ENCODE results near the gene VSNL1. TPM values are rescaled to one million over a fixed set of nuclear protein-coding genes. Genes with fewer than 3 reads are reported as not detected.

The VSNL1 gene
- polyA plus RNA-seq, 4 donors = 4.4 to 6.1 (median 5.2) TPM

- DNase-seq (ENCODE audit: low read depth in 4 of 4, low spot score in 3 of 4) = no peak
Observed at GRCh38 chr2:17638196-17638743, 97.8 kb downstream of the VSNL1 start.

GRCh38 chr2:17640406-17640805, 99.9 kb downstream of the VSNL1 start:
- DNase-seq (ENCODE audit: low read depth in 4 of 4, low spot score in 3 of 4) = no peak

GRCh38 chr2:17643031-17643615, 102.6 kb downstream of the VSNL1 start:
- DNase-seq (ENCODE audit: low read depth in 4 of 4, low spot score in 3 of 4) = no peak

- DNase-seq (ENCODE audit: low read depth in 4 of 4, low spot score in 3 of 4) = no peak
Observed at GRCh38 chr2:17644997-17645720, 104.7 kb downstream of the VSNL1 start.

GRCh38 chr2:17646081-17646554, 105.6 kb downstream of the VSNL1 start:
- peak; percentile 64 to 75 (median 68) for DNase-seq (ENCODE audit: low read depth in 4 of 4, low spot score in 3 of 4)

GRCh38 chr2:17646838-17647701, 106.6 kb downstream of the VSNL1 start:
- DNase-seq (ENCODE audit: low read depth in 4 of 4, low spot score in 3 of 4) = no peak

GRCh38 chr2:17648581-17648980, 108.1 kb downstream of the VSNL1 start:
- no peak for DNase-seq (ENCODE audit: low read depth in 4 of 4, low spot score in 3 of 4)

GRCh38 chr2:17649026-17649425, 108.5 kb downstream of the VSNL1 start:
- no peak for DNase-seq (ENCODE audit: low read depth in 4 of 4, low spot score in 3 of 4)

GRCh38 chr2:17652681-17653394, 112.3 kb downstream of the VSNL1 start:
- no peak for DNase-seq (ENCODE audit: low read depth in 4 of 4, low spot score in 3 of 4)

- DNase-seq (ENCODE audit: low read depth in 4 of 4, low spot score in 3 of 4) = no peak
Observed at GRCh38 chr2:17657759-17658158, 117.3 kb downstream of the VSNL1 start.

GRCh38 chr2:17658251-17658843, 117.9 kb downstream of the VSNL1 start:
- DNase-seq (ENCODE audit: low read depth in 4 of 4, low spot score in 3 of 4) = no peak

GRCh38 chr2:17660219-17660618, 119.7 kb downstream of the VSNL1 start:
- no peak for DNase-seq (ENCODE audit: low read depth in 4 of 4, low spot score in 3 of 4)

- DNase-seq (ENCODE audit: low read depth in 4 of 4, low spot score in 3 of 4) = no peak
Observed at GRCh38 chr2:17661460-17661859, 121.0 kb downstream of the VSNL1 start.

- no peak for DNase-seq (ENCODE audit: low read depth in 4 of 4, low spot score in 3 of 4)
Observed at GRCh38 chr2:17662723-17663122, 122.2 kb downstream of the VSNL1 start.

GRCh38 chr2:17664534-17664933, 124.0 kb downstream of the VSNL1 start:
- no peak for DNase-seq (ENCODE audit: low read depth in 4 of 4, low spot score in 3 of 4)

GRCh38 chr2:17667898-17668297, 127.4 kb downstream of the VSNL1 start:
- no peak for DNase-seq (ENCODE audit: low read depth in 4 of 4, low spot score in 3 of 4)

- no peak for DNase-seq (ENCODE audit: low read depth in 4 of 4, low spot score in 3 of 4)
Observed at GRCh38 chr2:17672583-17673317, 132.3 kb downstream of the VSNL1 start.

- no peak for DNase-seq (ENCODE audit: low read depth in 4 of 4, low spot score in 3 of 4)
Observed at GRCh38 chr2:17674817-17675216, 134.3 kb downstream of the VSNL1 start.

GRCh38 chr2:17680119-17680518, 139.6 kb downstream of the VSNL1 start:
- no peak for DNase-seq (ENCODE audit: low read depth in 4 of 4, low spot score in 3 of 4)

Data from left renal pelvis (tissue), 4 donors.